NT2/D1 (cell line): Measurements from ENCODE around the gene CDYL.

Experiments
- YY1 ChIP-seq: IDR thresholded peaks from 2 replicates; pipeline ENCODE4 v1.6.1; 2011; ENCODE audit not compliant: insufficient read length, insufficient read depth
- ZNF274 ChIP-seq: IDR thresholded peaks from 2 replicates; pipeline ENCODE4 v1.6.1; 2011; ENCODE audit warnings: mild to moderate bottlenecking, low read depth, low read length

DNA sequence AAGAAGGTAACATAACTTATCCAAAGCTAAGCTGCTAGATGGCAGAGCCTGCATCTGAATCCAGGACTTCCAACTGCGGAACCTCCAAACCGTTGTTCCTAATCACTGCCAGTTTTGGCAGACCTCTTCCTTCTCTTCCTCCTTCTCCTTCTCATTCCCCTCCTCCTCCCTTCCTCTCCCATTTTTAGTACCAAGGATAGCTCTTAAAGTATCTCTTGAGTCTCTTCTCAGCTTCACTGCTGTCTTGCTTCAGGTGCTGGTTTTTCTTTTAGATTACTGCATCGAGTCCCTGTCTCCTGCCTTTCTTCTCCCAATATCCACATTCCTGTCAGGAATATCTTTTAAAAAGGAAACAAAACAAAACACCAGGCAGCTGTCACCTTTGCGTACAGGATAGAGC, 77.1 kb downstream of the CDYL start:
- TF ChIP-seq ZNF274 (no peak), YY1 (no peak)
